HEK293 (cell line): ENCODE data around the gene EPHA4.

ENCODE experiments used
- CTCF ChIP-seq: fragments of 450-650 bp; formaldehyde crosslinking; IDR thresholded peaks from 2 replicates; pipeline ENCODE4 v1.5.1; 2016; ENCODE audit warnings: missing biosample characterization, missing genetic modification characterization
- OVOL3 ChIP-seq: fragments of 450-650 bp; formaldehyde crosslinking; IDR thresholded peaks from 2 replicates; pipeline ENCODE4 v1.5.1; 2016; ENCODE audit warnings: missing biosample characterization, missing genetic modification characterization
- TCF7L2 ChIP-seq: IDR thresholded peaks from 2 replicates; pipeline ENCODE4 v1.6.1; 2011; ENCODE audit warnings: low read depth, mild to moderate bottlenecking, inconsistent platforms, low read length, moderate library complexity, borderline replicate concordance
- ZNF48 ChIP-seq: fragments of 450-650 bp; formaldehyde crosslinking; IDR thresholded peaks from 2 replicates; pipeline ENCODE4 v1.5.1; 2016; ENCODE audit warnings: missing biosample characterization, missing genetic modification characterization
- ZNF548 ChIP-seq: fragments of 450-650 bp; formaldehyde crosslinking; IDR thresholded peaks from 2 replicates; pipeline ENCODE4 v1.5.1; 2016; ENCODE audit warnings: missing biosample characterization, missing genetic modification characterization
- ZNF561 ChIP-seq: fragments of 450-650 bp; IDR thresholded peaks from 2 replicates; pipeline ENCODE4 v1.5.1; 2018; ENCODE audit warnings: missing biosample characterization, missing genetic modification characterization, borderline replicate concordance
- ZNF776 ChIP-seq: fragments of 450-650 bp; formaldehyde crosslinking; IDR thresholded peaks from 2 replicates; pipeline ENCODE4 v1.5.0; 2017; ENCODE audit warnings: missing biosample characterization, missing genetic modification characterization, borderline replicate concordance
- TF ChIP-seq, protein P1 (sequence below): fragments of 450-650 bp; formaldehyde crosslinking; IDR thresholded peaks from 2 replicates; pipeline ENCODE4 v1.5.1; 2016; ENCODE audit warnings: missing biosample characterization, missing genetic modification characterization

GRCh38 chr2:221569871-221570270, 2.2 kb downstream of the EPHA4 start:
- TF ChIP-seq CTCF = no peak
- TF ChIP-seq ZNF48 (tag by site-specific recombination) = no peak
- TF ChIP-seq TCF7L2 = no peak
- no peak for TF ChIP-seq OVOL3
- no peak for TF ChIP-seq ZNF548 (tag by site-specific recombination)
- no peak for TF ChIP-seq ZNF561 (tag by site-specific recombination)
- TF ChIP-seq, protein P1, sequence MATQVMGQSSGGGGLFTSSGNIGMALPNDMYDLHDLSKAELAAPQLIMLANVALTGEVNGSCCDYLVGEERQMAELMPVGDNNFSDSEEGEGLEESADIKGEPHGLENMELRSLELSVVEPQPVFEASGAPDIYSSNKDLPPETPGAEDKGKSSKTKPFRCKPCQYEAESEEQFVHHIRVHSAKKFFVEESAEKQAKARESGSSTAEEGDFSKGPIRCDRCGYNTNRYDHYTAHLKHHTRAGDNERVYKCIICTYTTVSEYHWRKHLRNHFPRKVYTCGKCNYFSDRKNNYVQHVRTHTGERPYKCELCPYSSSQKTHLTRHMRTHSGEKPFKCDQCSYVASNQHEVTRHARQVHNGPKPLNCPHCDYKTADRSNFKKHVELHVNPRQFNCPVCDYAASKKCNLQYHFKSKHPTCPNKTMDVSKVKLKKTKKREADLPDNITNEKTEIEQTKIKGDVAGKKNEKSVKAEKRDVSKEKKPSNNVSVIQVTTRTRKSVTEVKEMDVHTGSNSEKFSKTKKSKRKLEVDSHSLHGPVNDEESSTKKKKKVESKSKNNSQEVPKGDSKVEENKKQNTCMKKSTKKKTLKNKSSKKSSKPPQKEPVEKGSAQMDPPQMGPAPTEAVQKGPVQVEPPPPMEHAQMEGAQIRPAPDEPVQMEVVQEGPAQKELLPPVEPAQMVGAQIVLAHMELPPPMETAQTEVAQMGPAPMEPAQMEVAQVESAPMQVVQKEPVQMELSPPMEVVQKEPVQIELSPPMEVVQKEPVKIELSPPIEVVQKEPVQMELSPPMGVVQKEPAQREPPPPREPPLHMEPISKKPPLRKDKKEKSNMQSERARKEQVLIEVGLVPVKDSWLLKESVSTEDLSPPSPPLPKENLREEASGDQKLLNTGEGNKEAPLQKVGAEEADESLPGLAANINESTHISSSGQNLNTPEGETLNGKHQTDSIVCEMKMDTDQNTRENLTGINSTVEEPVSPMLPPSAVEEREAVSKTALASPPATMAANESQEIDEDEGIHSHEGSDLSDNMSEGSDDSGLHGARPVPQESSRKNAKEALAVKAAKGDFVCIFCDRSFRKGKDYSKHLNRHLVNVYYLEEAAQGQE (tag by site-specific recombination) = no peak
- TF ChIP-seq ZNF776 (tag by site-specific recombination) = no peak
